ENCODE measurements around the gene TRIP4. TPM values are rescaled to one million over a fixed set of nuclear protein-coding genes. Genes with fewer than 3 reads are reported as not detected.

Gene TRIP4
- total RNA-seq, 1 experiment from 2014 or later = 18.3 TPM

Other genes starting within 250 kb of the TRIP4 start
- 6.3 TPM for gene SNX22, start 236.1 kb upstream of the TRIP4 start, total RNA-seq (2021; ENCODE audit: unreplicated experiment)
- gene PPIB, start 224.8 kb upstream of the TRIP4 start, total RNA-seq (2021; ENCODE audit: unreplicated experiment) = 453 TPM
- 21.1 TPM for gene CSNK1G1, start 31.7 kb upstream of the TRIP4 start, total RNA-seq (2021; ENCODE audit: unreplicated experiment)
- 93.5 TPM for gene PCLAF, start 6.4 kb upstream of the TRIP4 start, total RNA-seq (2021; ENCODE audit: unreplicated experiment)
- gene ZNF609, start 72.7 kb downstream of the TRIP4 start, total RNA-seq (2021; ENCODE audit: unreplicated experiment) = 31.0 TPM

Measured in HCT116 (cell line).